PC-3 (cell line): ENCODE measurements around the gene ORAI2.

Experiments
- EZH2 ChIP-seq: fragments of 300-600 bp; sonication (generic); IDR thresholded peaks from one replicate; pipeline ENCODE4 v1.6.1; 2017; ENCODE audit warnings: antibody characterized with exemption, mild to moderate bottlenecking, low read length; ENCODE audit not compliant: unreplicated experiment
- EZH2phosphoT487 ChIP-seq: fragments of 300-600 bp; sonication (generic); IDR thresholded peaks from 2 replicates; pipeline ENCODE4 v1.6.1; 2018; ENCODE audit warnings: mild to moderate bottlenecking, antibody characterized with exemption, low read length, borderline replicate concordance
- TF ChIP-seq, protein P1 (sequence below): fragments of 300-600 bp; sonication (generic); conservative IDR thresholded peaks from 2 replicates; pipeline ENCODE4 v1.5.1; 2017; ENCODE audit warnings: antibody characterized with exemption, low read depth, mild to moderate bottlenecking, low read length

GRCh38 chr7:102444961-102445673, 11.7 kb downstream of the ORAI2 start:
- TF ChIP-seq, protein P1, sequence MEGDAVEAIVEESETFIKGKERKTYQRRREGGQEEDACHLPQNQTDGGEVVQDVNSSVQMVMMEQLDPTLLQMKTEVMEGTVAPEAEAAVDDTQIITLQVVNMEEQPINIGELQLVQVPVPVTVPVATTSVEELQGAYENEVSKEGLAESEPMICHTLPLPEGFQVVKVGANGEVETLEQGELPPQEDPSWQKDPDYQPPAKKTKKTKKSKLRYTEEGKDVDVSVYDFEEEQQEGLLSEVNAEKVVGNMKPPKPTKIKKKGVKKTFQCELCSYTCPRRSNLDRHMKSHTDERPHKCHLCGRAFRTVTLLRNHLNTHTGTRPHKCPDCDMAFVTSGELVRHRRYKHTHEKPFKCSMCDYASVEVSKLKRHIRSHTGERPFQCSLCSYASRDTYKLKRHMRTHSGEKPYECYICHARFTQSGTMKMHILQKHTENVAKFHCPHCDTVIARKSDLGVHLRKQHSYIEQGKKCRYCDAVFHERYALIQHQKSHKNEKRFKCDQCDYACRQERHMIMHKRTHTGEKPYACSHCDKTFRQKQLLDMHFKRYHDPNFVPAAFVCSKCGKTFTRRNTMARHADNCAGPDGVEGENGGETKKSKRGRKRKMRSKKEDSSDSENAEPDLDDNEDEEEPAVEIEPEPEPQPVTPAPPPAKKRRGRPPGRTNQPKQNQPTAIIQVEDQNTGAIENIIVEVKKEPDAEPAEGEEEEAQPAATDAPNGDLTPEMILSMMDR = no peak
- TF ChIP-seq EZH2 = no peak
- no peak for TF ChIP-seq EZH2phosphoT487
